Measurements from ENCODE around the gene NAGS. TPM values are rescaled to one million over a fixed set of nuclear protein-coding genes. Genes with fewer than 3 reads are reported as not detected.

NAGS gene
- total and polyA plus RNA-seq, 7 donors, result 0.10 to 13.5 (median 0.20) TPM; not detected in 2

DNA sequence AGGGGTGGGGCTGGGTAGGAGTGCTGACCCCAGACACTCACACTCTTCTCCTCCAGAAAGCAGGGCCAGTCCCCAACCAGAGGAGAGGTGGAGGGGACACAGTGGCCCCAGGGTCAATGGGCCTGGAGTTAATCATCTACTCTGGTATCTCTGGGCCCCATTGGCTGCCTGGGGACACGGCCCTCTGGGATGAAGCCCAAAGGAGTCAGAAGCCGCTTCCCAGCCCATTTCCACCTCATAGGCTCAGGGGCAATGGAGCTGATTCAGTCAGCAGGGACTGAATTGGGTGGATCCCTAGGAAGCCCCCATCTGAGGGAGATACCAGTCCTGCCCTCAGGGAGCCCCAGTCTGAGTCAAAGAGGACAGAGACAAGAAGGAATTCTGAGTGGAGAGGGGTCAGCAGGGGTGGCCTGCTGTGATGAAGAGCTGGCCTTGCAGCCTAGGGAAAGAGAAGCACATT, 2.9 kb upstream of the NAGS start:
- Histone ChIP-seq H3K9me3 (no peaks in the 10 kb centered on the region), H3K27me3 (ENCODE audit: insufficient read depth in 3 of 3, low read length in 2 of 3) (peaks cover 0 to 44% (median 19%) of the 10 kb centered on the region in 3 donors), H3K27ac (no peak overlapping the region), H3K4me3 (no peak overlapping the region), H3K4me1 (peaks cover 17% of the 10 kb centered on the region), H3K36me3 (ENCODE audit: insufficient read depth in 1 of 2, low read depth in 1 of 2) (no peaks in the 10 kb centered on the region)
- intact Hi-C loops (cut with DNase I), result no loop called here
- DNase-seq, result peak in 1 of 2 donors; percentile 23
- no peak for ATAC-seq
- WGBS, 3 donors, result 76 to 81% (median 80%) methylated on average over 2 of the region's 2 CpGs
- TF ChIP-seq, protein P1, sequence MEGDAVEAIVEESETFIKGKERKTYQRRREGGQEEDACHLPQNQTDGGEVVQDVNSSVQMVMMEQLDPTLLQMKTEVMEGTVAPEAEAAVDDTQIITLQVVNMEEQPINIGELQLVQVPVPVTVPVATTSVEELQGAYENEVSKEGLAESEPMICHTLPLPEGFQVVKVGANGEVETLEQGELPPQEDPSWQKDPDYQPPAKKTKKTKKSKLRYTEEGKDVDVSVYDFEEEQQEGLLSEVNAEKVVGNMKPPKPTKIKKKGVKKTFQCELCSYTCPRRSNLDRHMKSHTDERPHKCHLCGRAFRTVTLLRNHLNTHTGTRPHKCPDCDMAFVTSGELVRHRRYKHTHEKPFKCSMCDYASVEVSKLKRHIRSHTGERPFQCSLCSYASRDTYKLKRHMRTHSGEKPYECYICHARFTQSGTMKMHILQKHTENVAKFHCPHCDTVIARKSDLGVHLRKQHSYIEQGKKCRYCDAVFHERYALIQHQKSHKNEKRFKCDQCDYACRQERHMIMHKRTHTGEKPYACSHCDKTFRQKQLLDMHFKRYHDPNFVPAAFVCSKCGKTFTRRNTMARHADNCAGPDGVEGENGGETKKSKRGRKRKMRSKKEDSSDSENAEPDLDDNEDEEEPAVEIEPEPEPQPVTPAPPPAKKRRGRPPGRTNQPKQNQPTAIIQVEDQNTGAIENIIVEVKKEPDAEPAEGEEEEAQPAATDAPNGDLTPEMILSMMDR (IDR thresholded peaks at IDR 0.05), result no peak

DNA sequence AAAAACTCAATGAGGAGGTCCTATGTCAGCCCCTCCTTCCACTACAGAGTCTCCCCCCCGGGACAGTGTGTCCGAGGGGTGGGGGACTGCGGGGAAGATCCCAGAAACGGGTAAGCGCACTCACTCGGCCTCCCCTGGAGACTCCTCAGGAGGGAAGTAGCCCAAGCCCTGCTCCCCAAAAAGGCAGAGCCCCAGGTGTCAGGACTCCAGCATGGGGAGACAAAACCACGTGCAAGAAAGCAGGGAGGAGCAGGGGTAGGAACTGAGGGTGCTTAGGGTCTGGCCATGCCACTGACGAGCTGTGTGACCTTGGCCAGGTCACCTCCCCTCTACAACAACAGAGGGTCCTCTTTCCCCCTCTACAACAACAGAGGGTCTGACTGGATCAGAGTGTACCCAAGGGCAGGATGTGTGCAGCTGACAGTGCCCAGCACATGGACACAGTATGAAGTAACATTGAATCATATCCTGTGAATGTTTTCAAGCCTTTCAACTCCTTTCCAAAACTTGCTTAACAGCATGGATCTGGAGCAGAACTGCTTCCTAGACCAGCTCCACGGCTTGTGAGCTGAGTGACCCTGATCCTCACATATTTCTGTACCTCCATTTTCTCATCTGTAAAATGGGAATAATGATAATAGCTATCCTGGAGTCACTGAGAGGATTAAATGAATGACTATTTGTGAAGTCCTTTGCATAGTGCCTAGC, 2.1 kb upstream of the NAGS start:
- TF ChIP-seq, protein P1 (IDR thresholded peaks at IDR 0.05), result no peak
- no peak for ATAC-seq
- H3K27ac ChIP-seq, result no peak overlapping the region
- DNase-seq, result peak in 1 of 2 donors; percentile 28
- peaks cover 0 to 44% (median 19%) of the 10 kb centered on the region in 3 donors for H3K27me3 ChIP-seq (ENCODE audit: insufficient read depth in 3 of 3, low read length in 2 of 3)
- no peak overlapping the region for H3K4me3 ChIP-seq
- peaks cover 20% of the 10 kb centered on the region for H3K4me1 ChIP-seq
- H3K9me3 ChIP-seq, result no peaks in the 10 kb centered on the region
- 58 to 60% (median 60%) methylated on average over 9 of the region's 9 CpGs for WGBS, 3 donors
- H3K36me3 ChIP-seq (ENCODE audit: insufficient read depth in 1 of 2, low read depth in 1 of 2), result no peaks in the 10 kb centered on the region
- intact Hi-C loops (cut with DNase I), result no loop called here

GRCh38 chr17:44004761-44005526, 522 bp downstream of the NAGS start:
- no peak for ATAC-seq
- H3K4me3 ChIP-seq, result peak overlapping the region; percentile 69
- WGBS, 3 donors, result 2 to 4% (median 2%) methylated on average over 53 to 71 of the region's 71 CpGs
- H3K4me1 ChIP-seq, result peaks cover 30% of the 10 kb centered on the region
- H3K36me3 ChIP-seq (ENCODE audit: insufficient read depth in 1 of 2, low read depth in 1 of 2), result peaks cover 0 to 6% of the 10 kb centered on the region in 2 donors
- TF ChIP-seq, protein P1 (IDR thresholded peaks at IDR 0.05), result no peak
- H3K27ac ChIP-seq, result no peak overlapping the region
- DNase-seq, result peak in 1 of 2 donors; percentile 56
- H3K9me3 ChIP-seq, result no peaks in the 10 kb centered on the region
- peaks cover 0 to 49% (median 19%) of the 10 kb centered on the region in 3 donors for H3K27me3 ChIP-seq (ENCODE audit: insufficient read depth in 3 of 3, low read length in 2 of 3)
- intact Hi-C loops (cut with DNase I), result no loop called here

DNA sequence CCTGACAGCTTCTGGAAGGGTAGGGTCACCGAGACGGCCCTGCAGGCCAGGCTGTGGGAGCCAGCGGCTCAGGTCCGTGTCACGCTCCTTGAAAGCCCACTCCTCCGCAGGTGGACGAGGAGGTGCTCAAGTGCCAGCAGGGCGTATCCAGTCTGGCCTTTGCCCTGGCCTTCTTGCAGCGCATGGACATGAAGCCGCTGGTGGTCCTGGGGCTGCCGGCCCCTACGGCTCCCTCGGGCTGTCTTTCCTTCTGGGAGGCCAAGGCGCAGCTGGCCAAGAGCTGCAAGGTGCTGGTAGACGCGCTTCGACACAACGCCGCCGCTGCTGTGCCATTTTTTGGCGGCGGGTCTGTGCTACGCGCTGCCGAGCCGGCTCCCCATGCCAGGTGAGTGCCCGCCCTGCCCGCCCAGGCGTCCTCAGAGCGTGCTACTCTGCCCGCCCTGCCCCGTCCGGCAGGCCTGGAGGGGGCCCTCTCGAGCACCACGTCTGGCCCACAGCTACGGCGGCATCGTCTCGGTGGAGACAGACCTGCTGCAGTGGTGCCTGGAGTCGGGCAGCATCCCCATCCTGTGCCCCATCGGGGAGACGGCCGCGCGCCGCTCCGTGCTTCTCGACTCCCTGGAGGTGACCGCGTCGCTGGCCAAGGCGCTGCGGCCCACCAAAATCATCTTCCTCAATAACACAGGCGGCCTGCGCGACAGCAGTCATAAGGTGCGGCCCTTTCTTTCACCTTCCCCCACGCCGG, 1.3 kb downstream of the NAGS start:
- Histone ChIP-seq H3K36me3 (ENCODE audit: insufficient read depth in 1 of 2, low read depth in 1 of 2) (peaks cover 0 to 12% of the 10 kb centered on the region in 2 donors), H3K27ac (no peak overlapping the region), H3K27me3 (ENCODE audit: insufficient read depth in 3 of 3, low read length in 2 of 3) (peaks cover 0 to 49% (median 19%) of the 10 kb centered on the region in 3 donors), H3K4me3 (peak overlapping the region; percentile 69), H3K9me3 (no peaks in the 10 kb centered on the region), H3K4me1 (peaks cover 30% of the 10 kb centered on the region)
- WGBS, 3 donors, result 2 to 4% (median 4%) methylated on average over 59 of the region's 59 CpGs
- intact Hi-C loops (cut with DNase I), result no loop called here
- ATAC-seq, result peak; percentile 21 to 41 (median 31)
- TF ChIP-seq, protein P1 (IDR thresholded peaks at IDR 0.05), result no peak
- peak; percentile 42 to 61 for DNase-seq
